Keratinocyte (primary cell): Measurements from ENCODE around the gene EPHA1. TPM values are rescaled to one million over a fixed set of nuclear protein-coding genes. Genes with fewer than 3 reads are reported as not detected.
"Not testable (repeated sequence)": the region's sequence is repeated elsewhere in the genome, so short reads cannot be mapped to it uniquely, and the experiment has no call there.

Experiments
- DNase-seq: peaks from one replicate; pipeline ENCODE4 v3.0.0-alpha.2; 2011; ENCODE audit warnings: low read depth, missing footprints, low spot score
- FAIRE-seq: peaks from 2 replicates; lab custom pipeline; 2011; peaks lifted over from hg19 to GRCh38; lab: Jason Lieb, UNC
- H2AFZ ChIP-seq: 2 replicates; pipeline ENCODE4 v1.6.0; 2012; ENCODE audit warnings: low read length, control low read depth, inconsistent platforms; ENCODE audit not compliant: control insufficient read depth
- H3K27ac ChIP-seq: 2 replicates; pipeline ENCODE4 v1.5.1; 2011; ENCODE audit warnings: low read length; ENCODE audit not compliant: control insufficient read depth, insufficient read depth
- H3K27me3 ChIP-seq: 3 replicates; pipeline ENCODE4 v1.6.0; 2011; ENCODE audit warnings: low read length; ENCODE audit not compliant: control insufficient read depth, insufficient read depth; ENCODE audit errors: extremely low read depth
- H3K36me3 ChIP-seq, 2 experiments: 2 replicates in 1 of 2; 3 replicates in 1 of 2; pipeline ENCODE4 v1.5.1; 2011; ENCODE audit warnings: low read length in 2 of 2, mild to moderate bottlenecking in 1 of 2; ENCODE audit not compliant: control insufficient read depth in 2 of 2, insufficient read depth in 2 of 2; ENCODE audit errors: extremely low read depth in 1 of 2
- H3K4me1 ChIP-seq: 3 replicates; pipeline ENCODE4 v1.5.1; 2011; ENCODE audit warnings: low read length; ENCODE audit not compliant: control insufficient read depth, insufficient read depth; ENCODE audit errors: extremely low read depth
- H3K4me2 ChIP-seq: 3 replicates; pipeline ENCODE4 v1.6.0; 2011; ENCODE audit warnings: low read depth, low read length; ENCODE audit not compliant: control insufficient read depth, insufficient read depth; ENCODE audit errors: extremely low read depth
- H3K4me3 ChIP-seq, 3 experiments: fragments of 200-600 bp in 1 of 3; sonication (generic) in 1 of 3; 2 replicates in 2 of 3; 3 replicates in 1 of 3; pipeline ENCODE4 v1.5.1; 2011 to 2016; ENCODE audit warnings: low read length in 3 of 3, mild to moderate bottlenecking in 3 of 3, control low read depth in 2 of 3, inconsistent platforms in 1 of 3, low read depth in 1 of 3, mixed read lengths in 1 of 3, mixed run types in 1 of 3, moderate library complexity in 1 of 3; ENCODE audit not compliant: control insufficient read depth in 2 of 3, insufficient read depth in 2 of 3; ENCODE audit errors: extremely low read depth in 1 of 3
- H3K79me2 ChIP-seq: 2 replicates; pipeline ENCODE4 v1.6.0; 2012; ENCODE audit warnings: low read length; ENCODE audit not compliant: control insufficient read depth, insufficient read depth
- H3K9ac ChIP-seq: 3 replicates; pipeline ENCODE4 v1.6.0; 2011; ENCODE audit warnings: low read length; ENCODE audit not compliant: control insufficient read depth, insufficient read depth; ENCODE audit errors: extremely low read depth
- H3K9me1 ChIP-seq: 3 replicates; pipeline ENCODE4 v1.6.0; 2011; ENCODE audit warnings: low read length; ENCODE audit not compliant: control insufficient read depth, insufficient read depth; ENCODE audit errors: extremely low read depth
- H3K9me3 ChIP-seq: 2 replicates; pipeline ENCODE4 v1.5.1; 2012; ENCODE audit warnings: low read depth, low read length; ENCODE audit not compliant: control insufficient read depth
- H4K20me1 ChIP-seq: 3 replicates; pipeline ENCODE4 v1.6.0; 2011; ENCODE audit warnings: low read length; ENCODE audit not compliant: control insufficient read depth, insufficient read depth; ENCODE audit errors: extremely low read depth
- EZH2 ChIP-seq: IDR thresholded peaks from one replicate; pipeline ENCODE4 v1.6.1; 2012; ENCODE audit warnings: inconsistent platforms, mild to moderate bottlenecking, low read length, moderate library complexity
- dilution Hi-C: fragments of 300-500 bp; cut with MboI; formaldehyde crosslinking; loops from one replicate; pipeline ENCODE4 v1.7.0; 2020; ENCODE audit warnings: low sequenced_read_pairs; ENCODE audit not compliant: extremely low pct_ligation_motif_present
- polyA plus RNA-seq, 5 experiments: library from polyadenylated mRNA; depleted of rRNA in 3 of 5; stranded (reverse) in 3 of 5; stranded (forward) in 1 of 5; unstranded in 1 of 5; fragments of >200 nt; gene quantifications; 1 replicate in 1 of 5; 2 replicates in 3 of 5; 3 replicates in 1 of 5; pipeline versions ENCODE4 v1.2.1 to v1.2.3, GENCODE V29; 2011 to 2012; ENCODE audit warnings: missing spikeins in 2 of 5, low read depth in 1 of 5, low replicate concordance in 1 of 5
- TF ChIP-seq, protein P1 (sequence below), 3 experiments: IDR thresholded peaks in 1 of 3; conservative IDR thresholded peaks in 1 of 3; optimal IDR thresholded peaks in 1 of 3; 2 replicates in 2 of 3; 3 replicates in 1 of 3; pipeline versions ENCODE3 to v1.5.1; 2011; ENCODE audit warnings: low read length in 3 of 3, mild to moderate bottlenecking in 3 of 3, moderate library complexity in 2 of 3, control low read depth in 1 of 3, inconsistent platforms in 1 of 3; ENCODE audit not compliant: insufficient read depth in 2 of 3; ENCODE audit errors: extremely low read depth in 1 of 3

The EPHA1 gene
- polyA plus RNA-seq, 1 donor (not counting 4 experiments of a cell fraction or from before 2014, with no cell fraction given) = 31.9 TPM

- TF ChIP-seq, protein P1, sequence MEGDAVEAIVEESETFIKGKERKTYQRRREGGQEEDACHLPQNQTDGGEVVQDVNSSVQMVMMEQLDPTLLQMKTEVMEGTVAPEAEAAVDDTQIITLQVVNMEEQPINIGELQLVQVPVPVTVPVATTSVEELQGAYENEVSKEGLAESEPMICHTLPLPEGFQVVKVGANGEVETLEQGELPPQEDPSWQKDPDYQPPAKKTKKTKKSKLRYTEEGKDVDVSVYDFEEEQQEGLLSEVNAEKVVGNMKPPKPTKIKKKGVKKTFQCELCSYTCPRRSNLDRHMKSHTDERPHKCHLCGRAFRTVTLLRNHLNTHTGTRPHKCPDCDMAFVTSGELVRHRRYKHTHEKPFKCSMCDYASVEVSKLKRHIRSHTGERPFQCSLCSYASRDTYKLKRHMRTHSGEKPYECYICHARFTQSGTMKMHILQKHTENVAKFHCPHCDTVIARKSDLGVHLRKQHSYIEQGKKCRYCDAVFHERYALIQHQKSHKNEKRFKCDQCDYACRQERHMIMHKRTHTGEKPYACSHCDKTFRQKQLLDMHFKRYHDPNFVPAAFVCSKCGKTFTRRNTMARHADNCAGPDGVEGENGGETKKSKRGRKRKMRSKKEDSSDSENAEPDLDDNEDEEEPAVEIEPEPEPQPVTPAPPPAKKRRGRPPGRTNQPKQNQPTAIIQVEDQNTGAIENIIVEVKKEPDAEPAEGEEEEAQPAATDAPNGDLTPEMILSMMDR (optimal IDR thresholded peaks at IDR 0.05 in 1 of 3, IDR thresholded peaks at IDR 0.05 in 1 of 3, conservative IDR thresholded peaks at IDR 0.05 in 1 of 3; ENCODE audit: extremely low read depth in 1 of 3, insufficient read depth in 2 of 3, low read length in 3 of 3) = no peak
- no peak for TF ChIP-seq EZH2
- H2AFZ ChIP-seq = no peak overlapping the region
- H3K9me1 ChIP-seq = no peaks in the 10 kb centered on the region
- H3K9me3 ChIP-seq = no peaks in the 10 kb centered on the region
- H4K20me1 ChIP-seq = peaks cover 14% of the 10 kb centered on the region
- no peaks in the 10 kb centered on the region for H3K27me3 ChIP-seq
- peaks cover 49 to 52% of the 10 kb centered on the region in 2 experiments for H3K36me3 ChIP-seq
- no peak overlapping the region for H3K9ac ChIP-seq
- H3K4me2 ChIP-seq = no peak overlapping the region
- DNase-seq (no peak), FAIRE-seq (no peak)
- no peaks in the 10 kb centered on the region for H3K79me2 ChIP-seq
- dilution Hi-C loops = no loop called here
- H3K4me1 ChIP-seq = peaks cover 4% of the 10 kb centered on the region
- no peak overlapping the region for H3K27ac ChIP-seq
- no peak overlapping the region for H3K4me3 ChIP-seq
Observed at GRCh38 chr7:143393267-143394041, 15.2 kb downstream of the EPHA1 start.

- H3K9ac ChIP-seq = no peak overlapping the region
- dilution Hi-C loops = no loop called here
- TF ChIP-seq, protein P1 (optimal IDR thresholded peaks at IDR 0.05 in 1 of 3, IDR thresholded peaks at IDR 0.05 in 1 of 3, conservative IDR thresholded peaks at IDR 0.05 in 1 of 3; ENCODE audit: extremely low read depth in 1 of 3, insufficient read depth in 2 of 3, low read length in 3 of 3) = no peak
- no peaks in the 10 kb centered on the region for H3K27me3 ChIP-seq
- no peak overlapping the region for H2AFZ ChIP-seq
- H4K20me1 ChIP-seq = peaks cover 14% of the 10 kb centered on the region
- FAIRE-seq (no peak), DNase-seq (no peak)
- H3K4me3 ChIP-seq = no peak overlapping the region
- H3K9me3 ChIP-seq = no peaks in the 10 kb centered on the region
- H3K9me1 ChIP-seq = no peaks in the 10 kb centered on the region
- H3K4me1 ChIP-seq = peaks cover 4% of the 10 kb centered on the region
- H3K4me2 ChIP-seq = no peak overlapping the region
- no peak overlapping the region for H3K27ac ChIP-seq
- peaks cover under 1% of the 10 kb centered on the region for H3K79me2 ChIP-seq
- peaks cover 46 to 56% of the 10 kb centered on the region in 2 experiments for H3K36me3 ChIP-seq
Observed at GRCh38 chr7:143392875-143393266, 15.8 kb downstream of the EPHA1 start.

DNA sequence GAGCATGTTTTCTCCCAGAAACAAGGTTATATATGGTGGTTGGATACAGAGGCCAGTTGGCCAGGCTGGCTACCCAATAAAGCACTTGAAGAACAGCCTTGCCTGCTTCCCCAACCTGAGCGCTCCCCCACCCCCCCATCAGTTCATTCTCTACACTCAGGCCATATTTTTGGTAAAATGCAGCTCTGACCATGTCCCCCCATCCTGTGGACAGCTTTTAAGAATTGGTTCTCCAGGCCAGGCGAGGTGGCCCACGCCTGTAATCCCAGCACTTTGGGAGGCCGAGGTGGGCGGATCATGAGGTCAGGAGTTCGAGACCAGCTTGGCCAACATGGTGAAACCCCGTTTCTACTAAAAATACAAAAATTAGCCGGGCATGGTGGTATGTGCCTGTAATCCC lies 16.2 kb downstream of the EPHA1 start:
- H3K4me1 ChIP-seq, FAIRE-seq, H3K9ac ChIP-seq, H3K9me1 ChIP-seq, H3K9me3 ChIP-seq, H3K4me2 ChIP-seq, dilution Hi-C loops, H3K4me3 ChIP-seq, H3K27me3 ChIP-seq, H3K27ac ChIP-seq, H2AFZ ChIP-seq, DNase-seq, H3K79me2 ChIP-seq: not testable (repeated sequence)
- peaks cover 18% of the 10 kb centered on the region for H4K20me1 ChIP-seq
- H3K36me3 ChIP-seq = peaks cover 45 to 56% of the 10 kb centered on the region in 2 experiments
